HEK293 (cell line): Measurements from ENCODE around the gene CBFA2T2.
A peak's percentile ranks its signal among the peaks of the same experiment; 100 is the strongest.

ENCODE experiments used
- INSM2 ChIP-seq: fragments of 450-650 bp; formaldehyde crosslinking; IDR thresholded peaks from 2 replicates; pipeline ENCODE4 v1.5.1; 2016; ENCODE audit warnings: missing biosample characterization, missing genetic modification characterization
- KLF16 ChIP-seq: fragments of 450-650 bp; formaldehyde crosslinking; IDR thresholded peaks from 2 replicates; pipeline ENCODE4 v1.5.1; 2017; ENCODE audit warnings: missing biosample characterization, missing genetic modification characterization
- SETDB1 ChIP-seq: IDR thresholded peaks from one replicate; pipeline ENCODE4 v1.6.1; 2017; ENCODE audit warnings: mild to moderate bottlenecking, low read length, moderate library complexity, mixed read lengths; ENCODE audit not compliant: insufficient read length
- SP7 ChIP-seq: fragments of 450-650 bp; formaldehyde crosslinking; IDR thresholded peaks from 2 replicates; pipeline ENCODE4 v1.5.1; 2016; ENCODE audit warnings: missing biosample characterization, missing genetic modification characterization
- ZBTB21 ChIP-seq: fragments of 450-650 bp; formaldehyde crosslinking; IDR thresholded peaks from 2 replicates; pipeline ENCODE4 v1.5.1; 2017; ENCODE audit warnings: missing biosample characterization, missing genetic modification characterization
- ZBTB44 ChIP-seq: fragments of 450-650 bp; IDR thresholded peaks from 2 replicates; pipeline ENCODE4 v1.5.1; 2018; ENCODE audit warnings: missing biosample characterization, mild to moderate bottlenecking, missing genetic modification characterization
- ZFP37 ChIP-seq: fragments of 450-650 bp; formaldehyde crosslinking; IDR thresholded peaks from 2 replicates; pipeline ENCODE4 v1.5.1; 2016; ENCODE audit warnings: missing biosample characterization, missing genetic modification characterization
- ZNF114 ChIP-seq: fragments of 450-650 bp; formaldehyde crosslinking; IDR thresholded peaks from 2 replicates; pipeline ENCODE4 v1.5.0; 2017; ENCODE audit warnings: missing biosample characterization, missing genetic modification characterization
- ZNF132 ChIP-seq: fragments of 450-650 bp; formaldehyde crosslinking; IDR thresholded peaks from 2 replicates; pipeline ENCODE4 v1.5.1; 2017; ENCODE audit warnings: missing biosample characterization, missing genetic modification characterization, borderline replicate concordance
- ZNF16 ChIP-seq: fragments of 450-650 bp; formaldehyde crosslinking; IDR thresholded peaks from 2 replicates; pipeline ENCODE4 v1.5.1; 2016; ENCODE audit warnings: low read depth, missing biosample characterization, missing genetic modification characterization
- ZNF174 ChIP-seq: fragments of 450-650 bp; formaldehyde crosslinking; IDR thresholded peaks from 2 replicates; pipeline ENCODE4 v1.5.0; 2017; ENCODE audit warnings: missing biosample characterization, mild to moderate bottlenecking, missing genetic modification characterization
- ZNF19 ChIP-seq: fragments of 450-650 bp; formaldehyde crosslinking; IDR thresholded peaks from 2 replicates; pipeline ENCODE4; 2016; ENCODE audit warnings: missing biosample characterization, missing genetic modification characterization, low read depth
- ZNF221 ChIP-seq: fragments of 450-650 bp; formaldehyde crosslinking; IDR thresholded peaks from 2 replicates; pipeline ENCODE4 v1.5.1; 2017; ENCODE audit warnings: missing biosample characterization, missing genetic modification characterization, borderline replicate concordance
- ZNF23 ChIP-seq: fragments of 450-650 bp; formaldehyde crosslinking; IDR thresholded peaks from 2 replicates; pipeline ENCODE4 v1.5.1; 2016; ENCODE audit warnings: missing biosample characterization, missing genetic modification characterization, borderline replicate concordance
- ZNF341 ChIP-seq: fragments of 450-650 bp; formaldehyde crosslinking; IDR thresholded peaks from 2 replicates; pipeline ENCODE4; 2016; ENCODE audit warnings: low read depth, missing biosample characterization, missing genetic modification characterization
- ZNF394 ChIP-seq: fragments of 450-650 bp; formaldehyde crosslinking; IDR thresholded peaks from 2 replicates; pipeline ENCODE4 v1.5.1; 2016; ENCODE audit warnings: missing biosample characterization, missing genetic modification characterization, mild to moderate bottlenecking, moderate library complexity, borderline replicate concordance
- ZNF404 ChIP-seq: fragments of 450-650 bp; formaldehyde crosslinking; IDR thresholded peaks from 2 replicates; pipeline ENCODE4 v1.5.1; 2017; ENCODE audit warnings: missing biosample characterization, missing genetic modification characterization
- ZNF514 ChIP-seq: fragments of 450-650 bp; formaldehyde crosslinking; IDR thresholded peaks from 2 replicates; pipeline ENCODE4 v1.5.1; 2016; ENCODE audit warnings: missing biosample characterization, missing genetic modification characterization
- ZNF529 ChIP-seq: fragments of 450-650 bp; formaldehyde crosslinking; IDR thresholded peaks from 2 replicates; pipeline ENCODE4 v1.5.1; 2017; ENCODE audit warnings: missing genetic modification characterization, missing biosample characterization; ENCODE audit not compliant: insufficient replicate concordance
- ZNF544 ChIP-seq: fragments of 450-650 bp; formaldehyde crosslinking; IDR thresholded peaks from 2 replicates; pipeline ENCODE4 v1.5.0; 2017; ENCODE audit warnings: missing biosample characterization, missing genetic modification characterization
- ZNF596 ChIP-seq: fragments of 450-650 bp; IDR thresholded peaks from 2 replicates; pipeline ENCODE4 v1.5.0; 2018; ENCODE audit warnings: missing biosample characterization, mild to moderate bottlenecking, missing genetic modification characterization, moderate library complexity
- ZNF624 ChIP-seq: fragments of 450-650 bp; formaldehyde crosslinking; IDR thresholded peaks from 2 replicates; pipeline ENCODE4 v1.5.1; 2017; ENCODE audit warnings: missing biosample characterization, missing genetic modification characterization
- ZNF626 ChIP-seq: fragments of 450-650 bp; sonication (Bioruptor Pico); formaldehyde crosslinking; IDR thresholded peaks from 2 replicates; pipeline ENCODE4 v1.5.1; 2018; ENCODE audit warnings: missing biosample characterization, missing genetic modification characterization, inconsistent platforms
- ZNF654 ChIP-seq: fragments of 450-650 bp; formaldehyde crosslinking; IDR thresholded peaks from 2 replicates; pipeline ENCODE4 v1.5.1; 2016; ENCODE audit warnings: low read depth, missing biosample characterization, missing genetic modification characterization
- ZNF707 ChIP-seq: fragments of 450-650 bp; formaldehyde crosslinking; IDR thresholded peaks from 2 replicates; pipeline ENCODE4 v1.5.1; 2016; ENCODE audit warnings: missing biosample characterization, missing genetic modification characterization
- TF ChIP-seq, protein P1 (sequence below): fragments of 450-650 bp; formaldehyde crosslinking; IDR thresholded peaks from 2 replicates; pipeline ENCODE4 v1.5.1; 2017; ENCODE audit warnings: missing biosample characterization, missing genetic modification characterization
- TF ChIP-seq, protein P2 (sequence below): fragments of 450-650 bp; formaldehyde crosslinking; IDR thresholded peaks from 2 replicates; pipeline ENCODE4 v1.5.1; 2016; ENCODE audit warnings: missing biosample characterization, missing genetic modification characterization
- TF ChIP-seq, protein P3 (sequence below): fragments of 450-650 bp; formaldehyde crosslinking; IDR thresholded peaks from 2 replicates; pipeline ENCODE4 v1.5.1; 2016; ENCODE audit warnings: missing biosample characterization, missing genetic modification characterization
- TF ChIP-seq, protein P4 (sequence below): fragments of 450-650 bp; formaldehyde crosslinking; optimal IDR thresholded peaks from 2 replicates; pipeline ENCODE3; 2016; ENCODE audit warnings: missing biosample characterization, mild to moderate bottlenecking, missing genetic modification characterization
- TF ChIP-seq, protein P5 (sequence below): fragments of 450-650 bp; formaldehyde crosslinking; IDR thresholded peaks from 2 replicates; pipeline ENCODE4 v1.5.1; 2016; ENCODE audit warnings: missing biosample characterization, missing genetic modification characterization

CBFA2T2 gene

DNA sequence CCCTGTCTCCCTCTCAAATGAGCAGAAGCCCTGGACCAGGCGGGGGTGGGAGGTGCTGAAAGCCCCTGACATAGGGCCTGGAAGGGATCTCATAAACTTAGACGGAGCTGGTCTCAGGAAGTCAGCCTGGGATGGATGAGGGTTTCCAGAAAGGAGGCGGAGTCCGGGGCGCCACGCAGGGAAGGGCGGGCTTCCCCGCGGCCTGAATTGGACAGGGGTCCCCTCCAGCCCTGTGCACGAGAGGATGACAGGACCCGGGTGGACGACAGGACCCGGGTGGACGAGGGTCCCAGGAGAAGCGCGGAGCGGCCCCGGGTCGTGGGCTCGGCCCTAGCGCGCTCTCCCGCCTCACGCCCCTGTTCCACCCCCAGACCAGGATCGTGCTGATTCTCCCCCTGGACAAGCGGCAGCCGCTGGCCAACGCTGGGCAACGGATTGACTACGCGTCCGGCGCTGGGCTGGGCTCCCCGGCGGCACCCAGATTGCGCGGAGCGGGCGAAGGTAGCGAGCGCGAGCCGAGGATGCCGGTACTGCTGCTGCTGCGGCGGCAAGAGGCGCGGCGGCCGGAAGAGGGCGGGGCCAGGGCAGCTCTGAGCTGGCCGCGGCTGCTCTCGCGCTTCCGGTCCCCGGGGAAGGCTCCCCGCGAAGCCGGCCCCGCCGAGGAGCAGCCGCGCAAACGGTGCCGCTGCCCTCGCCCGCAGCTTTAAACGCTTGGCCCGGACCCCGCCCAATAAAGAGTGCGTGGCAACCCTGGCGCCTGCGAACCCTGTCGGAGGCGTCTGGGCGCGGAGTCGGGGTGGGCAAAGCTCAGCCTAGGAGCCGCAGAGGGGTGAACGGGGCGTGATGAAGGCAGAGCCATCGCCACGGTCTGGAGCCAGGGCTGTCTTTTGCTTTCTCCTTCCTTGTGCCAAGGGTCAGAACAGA, 173.5 kb downstream of the CBFA2T2 start (continued):
- TF ChIP-seq ZNF626 (no peak), ZNF132 (tag by site-specific recombination) (no peak), ZNF544 (no peak), ZNF707 (tag by site-specific recombination) (no peak), ZFP37 (tag by site-specific recombination) (peak; percentile 59; the same call in 1 of the 2 replicates), ZNF529 (tag by site-specific recombination) (no peak), ZNF404 (tag by site-specific recombination) (no peak), ZNF514 (tag by site-specific recombination) (no peak), ZBTB21 (tag by site-specific recombination) (no peak), ZNF596 (tag by site-specific recombination) (no peak), SP7 (tag by site-specific recombination) (peak; percentile 34), ZNF23 (tag by site-specific recombination) (no peak), ZNF174 (tag by site-specific recombination) (no peak), INSM2 (tag by site-specific recombination) (peak; percentile 35; the same call in 1 of the 2 replicates), ZNF16 (tag by site-specific recombination) (no peak), SETDB1 (no peak), ZNF221 (tag by site-specific recombination) (no peak), ZBTB44 (tag by site-specific recombination) (peak; percentile 54; the same call in 1 of the 2 replicates), ZNF114 (no peak), ZNF341 (peak; percentile 79), KLF16 (tag by site-specific recombination) (no peak), ZNF624 (tag by site-specific recombination) (no peak), ZNF654 (tag by site-specific recombination) (no peak), ZNF394 (tag by site-specific recombination) (peak; percentile 43; the same call in 1 of the 2 replicates), ZNF19 (no peak)
- TF ChIP-seq, protein P1, sequence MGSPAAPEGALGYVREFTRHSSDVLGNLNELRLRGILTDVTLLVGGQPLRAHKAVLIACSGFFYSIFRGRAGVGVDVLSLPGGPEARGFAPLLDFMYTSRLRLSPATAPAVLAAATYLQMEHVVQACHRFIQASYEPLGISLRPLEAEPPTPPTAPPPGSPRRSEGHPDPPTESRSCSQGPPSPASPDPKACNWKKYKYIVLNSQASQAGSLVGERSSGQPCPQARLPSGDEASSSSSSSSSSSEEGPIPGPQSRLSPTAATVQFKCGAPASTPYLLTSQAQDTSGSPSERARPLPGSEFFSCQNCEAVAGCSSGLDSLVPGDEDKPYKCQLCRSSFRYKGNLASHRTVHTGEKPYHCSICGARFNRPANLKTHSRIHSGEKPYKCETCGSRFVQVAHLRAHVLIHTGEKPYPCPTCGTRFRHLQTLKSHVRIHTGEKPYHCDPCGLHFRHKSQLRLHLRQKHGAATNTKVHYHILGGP: no peak
- TF ChIP-seq, protein P2, sequence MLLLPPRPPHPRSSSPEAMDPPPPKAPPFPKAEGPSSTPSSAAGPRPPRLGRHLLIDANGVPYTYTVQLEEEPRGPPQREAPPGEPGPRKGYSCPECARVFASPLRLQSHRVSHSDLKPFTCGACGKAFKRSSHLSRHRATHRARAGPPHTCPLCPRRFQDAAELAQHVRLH (tag by site-specific recombination): no peak
- TF ChIP-seq, protein P3, sequence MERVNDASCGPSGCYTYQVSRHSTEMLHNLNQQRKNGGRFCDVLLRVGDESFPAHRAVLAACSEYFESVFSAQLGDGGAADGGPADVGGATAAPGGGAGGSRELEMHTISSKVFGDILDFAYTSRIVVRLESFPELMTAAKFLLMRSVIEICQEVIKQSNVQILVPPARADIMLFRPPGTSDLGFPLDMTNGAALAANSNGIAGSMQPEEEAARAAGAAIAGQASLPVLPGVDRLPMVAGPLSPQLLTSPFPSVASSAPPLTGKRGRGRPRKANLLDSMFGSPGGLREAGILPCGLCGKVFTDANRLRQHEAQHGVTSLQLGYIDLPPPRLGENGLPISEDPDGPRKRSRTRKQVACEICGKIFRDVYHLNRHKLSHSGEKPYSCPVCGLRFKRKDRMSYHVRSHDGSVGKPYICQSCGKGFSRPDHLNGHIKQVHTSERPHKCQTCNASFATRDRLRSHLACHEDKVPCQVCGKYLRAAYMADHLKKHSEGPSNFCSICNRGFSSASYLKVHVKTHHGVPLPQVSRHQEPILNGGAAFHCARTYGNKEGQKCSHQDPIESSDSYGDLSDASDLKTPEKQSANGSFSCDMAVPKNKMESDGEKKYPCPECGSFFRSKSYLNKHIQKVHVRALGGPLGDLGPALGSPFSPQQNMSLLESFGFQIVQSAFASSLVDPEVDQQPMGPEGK (tag by site-specific recombination): no peak
- TF ChIP-seq, protein P4, sequence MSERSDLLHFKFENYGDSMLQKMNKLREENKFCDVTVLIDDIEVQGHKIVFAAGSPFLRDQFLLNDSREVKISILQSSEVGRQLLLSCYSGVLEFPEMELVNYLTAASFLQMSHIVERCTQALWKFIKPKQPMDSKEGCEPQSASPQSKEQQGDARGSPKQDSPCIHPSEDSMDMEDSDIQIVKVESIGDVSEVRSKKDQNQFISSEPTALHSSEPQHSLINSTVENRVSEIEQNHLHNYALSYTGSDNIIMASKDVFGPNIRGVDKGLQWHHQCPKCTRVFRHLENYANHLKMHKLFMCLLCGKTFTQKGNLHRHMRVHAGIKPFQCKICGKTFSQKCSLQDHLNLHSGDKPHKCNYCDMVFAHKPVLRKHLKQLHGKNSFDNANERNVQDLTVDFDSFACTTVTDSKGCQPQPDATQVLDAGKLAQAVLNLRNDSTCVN: peak; percentile 88
- TF ChIP-seq, protein P5, sequence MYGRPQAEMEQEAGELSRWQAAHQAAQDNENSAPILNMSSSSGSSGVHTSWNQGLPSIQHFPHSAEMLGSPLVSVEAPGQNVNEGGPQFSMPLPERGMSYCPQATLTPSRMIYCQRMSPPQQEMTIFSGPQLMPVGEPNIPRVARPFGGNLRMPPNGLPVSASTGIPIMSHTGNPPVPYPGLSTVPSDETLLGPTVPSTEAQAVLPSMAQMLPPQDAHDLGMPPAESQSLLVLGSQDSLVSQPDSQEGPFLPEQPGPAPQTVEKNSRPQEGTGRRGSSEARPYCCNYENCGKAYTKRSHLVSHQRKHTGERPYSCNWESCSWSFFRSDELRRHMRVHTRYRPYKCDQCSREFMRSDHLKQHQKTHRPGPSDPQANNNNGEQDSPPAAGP (tag by site-specific recombination): no peak
